GM03348 (cell line): ENCODE measurements around the gene MRPL44.
"Not testable (repeated sequence)": the region's sequence is repeated elsewhere in the genome, so short reads cannot be mapped to it uniquely, and the experiment has no call there.

Source experiments
- DNase-seq: peaks from one replicate; pipeline ENCODE4 v3.0.0; 2012; ENCODE audit warnings: low spot score

The MRPL44 gene

DNA sequence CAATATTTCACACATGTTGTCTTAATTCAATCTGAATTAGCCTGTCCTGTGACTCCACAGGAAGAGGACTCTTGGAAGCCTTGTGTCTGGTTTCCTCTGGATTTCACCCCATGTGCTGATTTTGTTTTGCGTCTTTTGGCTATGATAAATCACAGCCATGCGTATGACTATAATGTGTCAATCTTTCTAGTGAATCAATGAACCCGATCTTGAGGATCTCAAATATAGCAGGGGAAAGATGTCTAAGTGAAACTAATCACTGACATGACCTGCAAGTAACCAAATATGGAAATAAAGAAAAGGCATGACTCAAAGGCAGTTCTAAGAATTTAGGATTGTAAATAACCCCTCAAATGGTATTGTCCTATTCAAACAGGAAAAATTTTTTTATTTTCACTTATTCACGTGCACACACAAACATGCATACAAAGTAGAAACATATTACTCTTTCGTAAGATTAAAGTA, 20.4 kb upstream of the MRPL44 start:
- DNase-seq, result no peak

DNA sequence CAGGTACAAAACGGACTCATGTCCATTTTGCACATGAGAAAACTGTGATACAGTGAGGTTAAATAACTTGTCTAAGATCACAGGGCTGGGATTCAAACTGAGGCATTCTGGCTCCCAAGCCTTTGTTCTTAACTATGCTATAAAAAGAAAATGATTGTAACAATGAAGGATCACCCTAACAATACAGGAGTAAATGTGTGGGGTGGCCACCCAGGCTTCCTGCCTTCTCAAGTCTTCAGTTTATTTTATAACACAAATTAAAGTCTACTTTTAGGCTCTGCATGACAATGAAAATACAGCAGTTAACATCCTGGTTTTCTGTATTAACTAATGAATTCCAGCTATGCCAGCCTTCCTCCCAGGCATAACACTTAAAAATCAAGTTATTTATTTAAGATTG, 19.7 kb upstream of the MRPL44 start:
- no peak for DNase-seq

DNA sequence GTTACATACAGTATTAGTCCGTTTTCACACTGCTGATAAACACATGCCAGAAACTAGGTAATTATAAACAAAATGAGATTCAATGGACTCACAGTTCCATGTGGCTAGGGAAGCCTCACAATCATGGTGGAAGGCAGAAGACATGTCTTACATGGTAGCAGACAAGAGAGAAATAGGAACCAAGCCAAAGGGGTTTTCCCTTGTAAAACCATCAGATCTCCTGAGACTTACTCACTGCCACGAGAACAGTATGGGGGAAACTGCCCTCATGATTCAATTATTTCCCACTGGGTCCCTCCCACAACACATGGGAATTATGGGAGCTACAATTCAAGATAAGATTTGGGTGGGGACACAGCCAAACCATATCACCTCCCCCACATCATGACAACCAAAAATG, 17.8 kb upstream of the MRPL44 start:
- DNase-seq, result not testable (repeated sequence)

DNA sequence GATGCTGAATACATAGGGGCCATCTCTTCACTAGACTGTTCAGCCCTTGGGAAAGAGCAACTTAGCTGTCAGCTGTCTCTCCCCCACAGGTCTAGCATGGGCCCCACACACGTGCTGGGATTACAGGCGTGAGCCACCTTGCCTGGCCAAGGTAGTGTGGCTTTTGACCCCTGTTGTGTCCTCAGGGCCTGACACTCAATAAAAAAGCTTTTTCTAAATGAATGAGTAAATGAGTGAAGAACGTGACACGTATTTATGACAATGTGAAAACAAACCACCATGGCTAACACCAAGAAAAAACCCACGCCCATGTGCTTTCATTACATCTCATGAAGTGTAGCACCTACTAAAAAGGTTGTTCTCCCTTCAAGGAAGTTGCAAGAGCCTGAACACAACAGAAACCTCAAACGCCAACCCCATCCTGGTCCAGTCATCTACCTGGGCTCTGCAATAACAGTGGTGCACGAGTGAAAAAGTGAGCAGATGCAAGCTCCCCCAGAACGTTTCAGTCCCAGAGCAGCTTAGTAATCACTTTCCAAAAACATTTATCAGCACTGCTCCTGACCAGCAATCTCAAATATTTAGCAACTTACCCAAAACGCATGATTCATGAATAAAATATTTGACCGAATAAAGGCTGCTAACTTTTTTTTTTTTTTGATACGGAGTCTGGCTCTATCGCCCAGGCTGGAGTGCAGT, 15.5 kb upstream of the MRPL44 start:
- peak; percentile 73 for DNase-seq

DNA sequence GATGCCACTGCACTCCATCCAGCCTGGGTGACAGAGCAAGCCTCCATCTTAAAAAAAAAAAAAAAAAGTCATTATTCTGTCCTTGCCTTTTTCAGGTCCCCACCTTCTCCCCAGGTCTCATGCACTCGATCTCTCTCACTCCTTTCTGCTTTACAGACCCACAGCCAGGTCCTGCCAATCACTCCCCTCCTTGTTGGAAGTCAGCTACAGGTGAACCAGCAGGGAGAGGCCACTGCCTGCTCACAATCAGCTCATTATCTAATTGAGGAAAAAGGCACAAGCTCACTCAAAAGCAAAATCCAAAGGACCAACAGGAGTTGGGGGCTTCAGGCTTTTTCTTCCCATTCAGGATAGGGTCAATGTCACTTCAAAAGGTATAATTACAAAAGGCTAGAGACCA, 14.1 kb upstream of the MRPL44 start:
- DNase-seq, result no peak

DNA sequence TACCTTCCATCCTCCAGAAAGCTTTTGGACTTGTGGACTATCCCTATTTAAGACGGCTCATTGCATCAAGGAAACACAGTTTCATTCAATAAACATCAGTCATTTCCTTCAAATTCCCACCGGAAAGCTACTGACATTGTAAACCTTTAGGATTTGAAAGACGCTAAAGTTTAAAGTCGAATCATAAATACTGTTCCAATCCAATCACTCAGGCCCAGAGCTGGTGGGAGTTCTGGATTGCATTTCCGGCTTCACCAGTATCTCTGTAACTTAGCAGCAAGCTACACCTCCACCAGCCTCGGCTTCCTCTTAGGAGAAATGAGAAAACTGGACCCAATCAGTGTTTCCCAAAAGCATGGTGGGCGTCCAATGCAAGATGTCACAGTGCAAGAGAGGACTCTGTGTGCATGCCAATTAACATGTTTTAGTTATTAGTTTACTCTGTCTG, 13.7 kb upstream of the MRPL44 start:
- DNase-seq, result peak; percentile 59

DNA sequence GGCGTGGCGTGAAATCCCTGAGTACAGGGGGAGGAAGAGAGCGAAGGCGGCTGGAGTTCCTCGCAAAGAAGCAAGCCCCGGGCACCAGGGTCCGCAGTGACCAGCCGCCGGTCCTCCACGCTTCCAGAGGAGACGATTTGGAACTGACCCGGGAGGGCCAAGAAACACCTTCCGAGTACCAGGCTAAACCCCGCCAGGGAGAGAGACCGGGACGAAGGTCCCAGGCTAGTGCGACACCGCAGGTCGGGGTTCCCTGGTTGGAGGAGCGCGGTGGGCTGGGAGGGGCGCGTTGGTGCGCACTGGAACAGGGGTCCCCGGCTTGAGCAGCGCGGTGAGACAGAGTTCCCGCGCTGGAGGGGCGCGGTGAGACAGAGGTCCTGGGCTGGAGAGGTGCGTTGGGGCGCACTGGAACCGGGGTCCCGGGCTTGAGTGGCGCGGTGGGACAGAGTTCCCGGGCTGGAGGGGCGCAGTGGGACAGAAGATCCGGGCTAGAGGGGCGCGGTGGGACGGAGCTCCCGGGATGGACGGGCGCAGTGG, 13.0 kb upstream of the MRPL44 start:
- DNase-seq, result peak; percentile 47

DNA sequence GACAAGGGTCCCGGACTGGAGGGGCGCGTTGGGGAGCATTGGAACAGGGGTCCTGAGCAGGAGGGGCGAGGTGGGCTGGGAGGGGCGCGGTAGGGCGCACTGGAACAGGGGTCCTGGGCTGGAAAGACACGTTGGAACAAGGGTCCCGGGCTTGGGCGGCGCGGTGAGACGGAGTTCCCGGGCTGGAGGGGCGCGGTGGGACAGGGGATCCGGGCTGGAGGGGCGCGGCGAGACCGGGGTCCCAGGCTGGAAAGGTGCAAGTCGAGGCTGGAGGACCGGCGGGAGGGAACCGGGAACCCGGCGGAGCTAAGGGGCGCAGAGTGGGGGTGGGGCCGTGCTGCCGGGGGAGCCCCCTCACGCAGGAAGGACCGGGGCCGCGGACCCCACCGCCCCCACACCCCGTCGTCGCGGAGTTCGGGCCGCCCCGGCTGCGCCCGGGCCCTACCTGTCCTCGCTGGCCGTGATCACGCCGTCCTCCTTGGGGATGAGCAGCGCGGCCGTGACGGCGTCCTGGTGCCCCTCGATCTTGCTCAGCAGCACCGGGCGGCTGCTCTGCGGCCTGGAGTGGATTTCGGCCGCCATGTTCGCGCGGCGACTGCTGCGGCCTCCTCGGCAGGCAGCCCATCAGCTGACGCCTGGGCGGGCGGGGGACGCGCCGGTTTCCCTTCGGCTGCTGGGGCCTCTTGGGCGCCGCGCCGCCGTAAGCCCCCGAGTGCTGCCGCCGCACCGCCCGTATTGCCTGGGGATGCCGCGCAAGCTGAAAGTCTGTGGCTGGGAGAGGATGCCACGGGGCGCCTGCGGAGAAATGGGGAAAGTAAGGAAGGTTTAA, 12.3 kb upstream of the MRPL44 start, which contains the start of gene WDFY1:
Gene WDFY1 (minus strand): TSS at position 633 of the 829 bp plus-strand sequence. CDS start 51 bp downstream, at position 582.
- DNase-seq, result peak; percentile 97

DNA sequence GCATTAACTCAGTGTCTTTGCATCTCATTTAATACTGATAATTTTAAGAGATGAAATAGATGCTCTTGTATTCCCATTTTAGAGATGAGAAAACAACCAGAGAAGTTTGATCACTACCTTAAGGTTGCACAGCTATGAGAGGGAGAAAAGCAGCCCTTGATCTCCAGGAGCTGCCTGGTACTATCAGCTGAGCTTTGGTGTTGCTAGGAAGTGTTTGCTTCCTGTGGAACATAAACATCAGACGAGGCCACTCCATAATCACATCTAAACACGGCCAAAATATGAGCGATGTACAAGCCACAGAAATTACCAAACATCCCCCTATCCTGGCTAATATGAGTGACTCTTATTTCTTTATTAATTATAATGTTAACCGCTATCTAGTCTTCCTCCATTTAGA, 11.5 kb upstream of the MRPL44 start:
- DNase-seq, result no peak

DNA sequence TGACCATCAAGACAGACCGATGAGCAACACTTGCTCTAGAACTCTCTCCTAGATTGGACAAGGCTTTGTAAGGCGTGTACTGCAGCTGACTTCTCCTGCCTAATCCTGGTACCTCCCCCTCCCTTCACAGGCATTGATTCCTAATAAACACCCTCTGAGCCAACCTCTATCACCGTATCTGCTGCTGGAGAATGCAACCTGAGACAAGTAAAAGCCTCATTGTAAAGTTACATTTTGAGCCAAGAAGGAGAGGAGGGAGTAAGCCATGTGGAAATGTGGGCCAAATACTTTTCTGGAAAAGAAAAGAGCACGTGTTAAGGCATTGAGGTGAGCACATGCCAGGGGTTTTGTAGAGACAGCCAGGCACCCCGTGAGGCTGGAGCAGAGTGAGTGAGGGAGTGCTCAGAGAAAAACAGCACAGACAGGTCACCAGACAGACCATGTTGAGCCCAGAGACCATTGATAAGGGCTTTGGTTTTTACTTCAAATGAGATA, 9.5 kb upstream of the MRPL44 start:
- no peak for DNase-seq

DNA sequence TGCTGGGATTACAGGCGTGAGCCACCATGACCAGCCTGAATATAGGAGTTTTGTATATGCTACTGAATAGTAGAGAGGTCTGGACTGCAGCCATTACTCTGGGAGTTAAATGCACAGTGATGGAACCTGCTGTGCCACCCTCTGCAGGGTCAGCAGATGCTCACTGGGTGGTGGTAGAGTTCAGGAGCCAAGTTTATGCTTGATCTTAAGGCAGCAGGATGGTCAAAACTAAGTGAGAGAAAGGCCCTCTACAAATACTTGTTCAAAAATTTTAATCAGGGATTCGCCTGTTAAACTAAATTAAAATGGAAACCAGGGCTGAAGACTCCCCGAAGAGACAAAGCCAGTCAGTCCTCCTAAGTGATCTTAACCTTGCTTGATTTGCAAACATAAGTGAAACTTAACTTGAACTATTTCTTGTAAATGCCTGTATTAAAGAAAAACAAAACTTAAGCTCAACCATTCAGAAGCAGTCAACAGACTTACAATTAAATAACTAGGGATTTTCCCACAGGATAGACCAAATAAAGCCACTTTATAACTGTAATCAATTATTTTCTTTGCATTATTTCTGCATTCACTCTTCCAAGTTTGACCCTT, 7.9 kb upstream of the MRPL44 start:
- DNase-seq, result no peak

DNA sequence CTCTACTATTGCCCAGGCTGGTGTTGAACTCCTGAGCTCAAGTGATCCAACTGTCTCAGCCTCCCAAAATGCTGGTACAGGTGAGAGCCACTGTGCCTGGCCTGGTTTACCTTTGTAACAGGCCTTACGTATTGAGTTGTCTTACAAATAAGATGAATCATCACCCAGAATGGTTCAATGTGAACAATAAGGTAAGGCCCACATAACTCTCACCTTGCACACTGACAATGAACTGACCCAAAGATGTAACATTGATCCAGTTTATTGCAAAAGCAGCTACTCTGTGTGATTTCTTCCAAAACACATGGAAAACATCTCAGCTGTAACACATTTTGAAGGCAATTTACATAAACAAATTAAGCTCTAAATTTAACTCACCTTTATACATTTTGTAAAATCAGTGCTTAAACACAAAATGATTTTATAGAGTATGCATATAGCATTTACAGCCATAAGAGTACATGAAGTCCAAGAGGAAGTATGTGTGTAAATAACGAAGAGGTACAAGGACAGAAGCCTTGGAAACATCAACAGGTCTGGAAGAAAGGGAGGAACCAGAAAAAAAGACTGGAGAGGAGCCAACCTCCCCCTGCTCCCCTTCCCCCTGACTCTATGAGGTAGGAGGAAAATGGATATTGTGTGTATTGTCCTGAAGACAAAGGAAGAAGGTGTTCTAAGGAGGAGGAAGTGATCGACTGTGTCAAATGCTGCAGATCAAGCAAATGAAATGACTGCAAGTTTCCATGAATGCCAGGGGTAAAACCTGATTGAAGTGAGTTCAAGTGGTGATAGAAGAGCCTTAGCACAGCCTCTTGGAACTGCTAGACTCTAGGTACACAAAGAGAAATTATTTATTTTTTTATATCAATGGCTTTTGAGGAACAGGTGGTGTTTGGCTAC, 6.6 kb upstream of the MRPL44 start:
- no peak for DNase-seq

DNA sequence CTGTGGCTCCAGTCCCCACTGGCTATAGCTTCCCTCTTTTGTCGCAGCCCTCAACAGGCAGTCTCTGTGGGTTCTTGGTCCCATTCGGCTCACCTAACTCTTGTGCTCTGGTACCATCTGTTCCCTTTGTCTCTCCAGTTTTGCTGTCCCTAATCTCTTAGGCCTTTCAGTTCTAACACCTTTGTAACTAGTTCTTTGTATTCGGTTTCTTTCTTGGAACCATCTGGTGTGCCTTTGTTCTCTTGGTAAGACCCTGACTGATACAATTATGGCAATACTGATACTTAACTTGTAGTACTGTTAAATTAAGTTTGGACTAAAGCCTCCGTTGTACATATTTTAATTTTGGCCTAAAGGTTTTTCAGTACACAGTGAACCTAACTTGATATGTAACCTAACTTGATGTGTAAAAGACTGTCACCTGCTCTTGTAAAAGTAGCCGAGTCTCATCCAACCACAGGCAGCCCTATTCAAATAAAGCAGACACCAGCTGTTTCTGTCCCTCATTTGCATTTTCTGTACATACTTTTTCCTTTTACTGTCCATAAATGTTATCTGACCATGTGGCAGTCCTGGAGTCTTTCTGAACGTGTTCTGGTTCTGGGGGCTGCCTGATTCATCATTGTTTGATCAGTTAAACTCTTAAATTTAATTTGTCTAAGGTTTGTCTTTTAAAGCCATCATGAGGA, 4.8 kb upstream of the MRPL44 start:
- no peak for DNase-seq

DNA sequence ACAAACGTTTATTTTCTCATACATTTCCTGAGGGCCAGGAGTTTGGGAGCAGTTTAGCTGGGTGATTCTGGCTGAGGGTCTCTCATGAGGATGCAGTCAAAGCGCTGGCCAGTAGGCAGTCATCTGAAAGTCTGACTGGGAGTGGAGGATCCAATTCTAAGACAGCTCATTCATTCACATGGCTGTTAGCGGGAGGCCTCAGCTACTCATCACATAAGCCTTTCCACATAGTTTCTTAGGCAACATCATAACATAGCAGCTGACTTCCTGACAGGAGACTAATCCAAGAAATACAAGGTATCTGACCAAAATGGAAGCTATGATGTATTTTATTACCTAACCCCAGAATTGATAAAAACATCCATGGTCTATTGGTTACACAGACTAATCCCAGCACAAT, 2.9 kb upstream of the MRPL44 start:
- peak; percentile 56 for DNase-seq

DNA sequence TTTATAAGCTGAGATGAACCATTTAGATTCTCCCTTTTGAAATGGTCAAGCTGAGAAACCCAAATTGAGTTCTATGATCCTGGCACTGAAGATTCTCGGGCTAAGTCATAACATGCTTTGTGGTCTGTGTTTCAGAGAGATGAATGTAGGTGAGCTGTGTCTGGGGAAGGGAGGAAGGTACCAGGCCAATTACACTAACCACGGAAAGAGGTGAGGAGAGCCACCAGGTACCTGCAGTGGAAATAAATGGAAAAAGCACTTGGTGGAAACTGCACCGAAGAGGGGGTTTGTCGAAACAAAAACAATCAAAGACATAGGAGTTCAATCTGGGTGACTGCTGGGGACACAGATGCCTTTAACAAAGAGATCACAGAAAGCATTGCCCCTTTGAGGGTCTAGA, 963 bp upstream of the MRPL44 start:
- DNase-seq, result no peak

DNA sequence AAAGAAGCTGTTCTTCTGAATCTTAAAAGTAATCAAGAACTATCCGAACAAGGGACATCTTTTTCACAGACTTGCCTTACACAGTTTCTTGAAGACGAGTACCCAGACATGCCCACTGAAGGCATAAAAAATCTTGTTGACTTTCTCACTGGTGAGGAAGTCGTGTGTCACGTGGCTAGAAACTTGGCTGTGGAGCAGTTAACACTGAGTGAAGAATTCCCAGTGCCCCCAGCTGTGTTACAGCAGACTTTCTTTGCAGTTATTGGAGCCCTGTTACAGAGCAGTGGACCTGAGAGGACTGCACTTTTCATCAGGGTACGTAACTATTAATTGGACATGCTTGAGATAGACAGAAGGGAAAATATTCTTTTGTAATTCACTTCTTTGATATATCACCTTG, 2.4 kb downstream of the MRPL44 start:
- no peak for DNase-seq

DNA sequence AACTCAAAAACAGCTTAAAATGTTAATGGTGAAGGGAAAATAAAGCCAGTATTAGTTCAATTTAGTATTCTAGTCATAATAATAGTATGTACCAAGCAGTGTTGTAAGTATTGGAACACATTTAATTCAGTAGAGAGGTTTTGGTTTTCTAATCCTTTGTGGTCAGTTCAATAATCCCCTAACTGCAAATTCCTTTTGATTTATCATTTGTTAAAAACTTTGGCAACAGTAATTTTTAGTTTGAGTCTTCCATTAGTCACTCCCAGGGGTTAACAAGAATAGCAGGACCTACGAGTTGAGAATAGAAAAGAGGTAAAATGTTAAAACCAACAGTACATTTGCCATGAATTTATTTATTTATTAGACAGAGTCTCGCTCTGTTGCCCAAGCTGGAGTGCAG, 10.7 kb downstream of the MRPL44 start:
- peak; percentile 32 for DNase-seq

DNA sequence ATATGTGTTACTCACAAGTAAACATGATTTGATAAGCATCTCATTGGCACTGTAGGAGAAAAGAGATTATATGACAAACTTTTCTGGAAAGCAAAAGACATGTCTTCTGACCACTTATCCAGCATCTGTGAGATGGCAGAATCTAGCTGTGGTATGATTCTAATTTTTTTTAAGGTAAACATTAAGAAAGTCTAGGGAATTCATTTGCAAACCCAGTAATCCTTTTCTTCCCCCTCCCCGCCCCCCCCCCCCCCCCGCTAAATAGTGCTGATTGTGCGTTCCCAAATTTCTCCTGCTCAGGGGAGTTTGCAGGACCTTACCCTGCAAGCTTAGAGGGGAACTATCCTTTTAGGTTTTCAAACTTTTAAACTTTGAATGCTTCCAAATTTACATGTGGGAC, 12.1 kb downstream of the MRPL44 start:
- DNase-seq, result no peak

DNA sequence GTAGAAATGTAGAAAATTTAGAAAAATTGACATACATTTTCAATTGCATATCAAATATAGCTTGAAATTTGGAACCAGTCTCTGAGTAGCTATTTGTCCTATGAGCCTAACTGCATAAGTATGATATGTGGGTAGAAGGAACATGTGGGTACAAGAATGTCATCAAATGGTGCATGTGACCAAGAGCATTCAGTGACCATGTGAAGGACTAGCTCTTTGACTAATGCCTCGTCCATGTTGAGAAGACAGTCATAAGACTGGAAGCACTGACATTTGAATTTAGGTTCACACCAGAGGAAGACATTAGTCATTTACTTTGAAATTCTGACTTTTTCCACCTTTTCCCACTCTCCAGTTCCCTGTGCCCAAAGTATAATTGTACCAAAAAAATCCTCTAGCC, 12.6 kb downstream of the MRPL44 start:
- no peak for DNase-seq

DNA sequence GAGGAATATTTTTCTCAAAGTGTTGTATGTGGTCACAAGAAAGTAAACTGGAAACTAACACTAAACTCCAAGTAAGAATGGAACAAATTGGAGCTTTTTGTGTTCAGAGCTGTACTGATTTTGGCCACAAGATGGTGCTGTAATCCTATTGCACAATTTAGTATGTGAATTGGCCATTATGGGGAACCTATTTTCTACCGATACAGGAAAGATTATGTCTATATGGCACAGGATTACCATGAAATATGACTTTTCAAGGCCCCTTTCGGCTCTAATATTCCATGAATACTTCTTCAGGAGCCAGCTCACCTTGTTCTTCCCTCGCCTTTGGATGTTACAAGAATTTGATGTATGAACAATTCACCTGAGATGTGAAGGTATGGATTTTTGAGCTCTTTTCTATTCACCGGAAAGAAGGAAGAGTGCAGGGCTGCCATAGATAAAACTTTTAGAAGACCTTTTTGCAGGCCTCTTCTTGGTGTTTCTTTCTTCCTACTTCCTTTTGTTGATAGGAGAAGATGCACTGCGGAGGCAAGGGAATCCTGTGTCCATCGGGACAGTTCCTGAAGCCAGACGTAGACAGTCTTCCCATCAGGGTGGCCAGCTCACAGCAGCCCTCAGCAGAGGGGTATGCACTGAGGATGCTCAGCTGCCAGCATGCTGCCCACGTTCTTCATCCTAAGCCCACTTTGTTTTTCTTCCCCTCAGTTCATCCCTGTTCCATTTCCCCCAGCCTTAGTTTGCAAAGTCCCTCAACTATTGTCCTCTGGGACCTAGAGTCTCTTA, 13.3 kb downstream of the MRPL44 start:
- peak; percentile 43 for DNase-seq
